GM19351 (cell line): ENCODE data around the gene TRIP10.
"Not testable (repeated sequence)": the region's sequence is repeated elsewhere in the genome, so short reads cannot be mapped to it uniquely, and the experiment has no call there.

Experiments
- ATAC-seq: cut with Tn5 transposase; IDR thresholded peaks from one replicate; pipeline ENCODE4 v1.9.1; 2021; ENCODE audit warnings: mild to moderate bottlenecking, moderate library complexity; ENCODE audit not compliant: unreplicated experiment

TRIP10 gene

GRCh38 chr19:6793973-6794372 is 54.5 kb downstream of the TRIP10 start:
- no peak for ATAC-seq

GRCh38 chr19:6794686-6795431 is 55.4 kb downstream of the TRIP10 start:
- ATAC-seq = no peak

- no peak for ATAC-seq
These were observed 56.8 kb downstream of the TRIP10 start for GRCh38 chr19:6796278-6796677.

- ATAC-seq = no peak
These were observed 58.2 kb downstream of the TRIP10 start for GRCh38 chr19:6797646-6798045.

GRCh38 chr19:6800160-6800790 is 60.8 kb downstream of the TRIP10 start:
- ATAC-seq = not testable (repeated sequence)

- no peak for ATAC-seq
These were observed 61.6 kb downstream of the TRIP10 start for GRCh38 chr19:6800991-6801484.
